ENCODE results near the gene C3orf52.

Gene C3orf52

DNA sequence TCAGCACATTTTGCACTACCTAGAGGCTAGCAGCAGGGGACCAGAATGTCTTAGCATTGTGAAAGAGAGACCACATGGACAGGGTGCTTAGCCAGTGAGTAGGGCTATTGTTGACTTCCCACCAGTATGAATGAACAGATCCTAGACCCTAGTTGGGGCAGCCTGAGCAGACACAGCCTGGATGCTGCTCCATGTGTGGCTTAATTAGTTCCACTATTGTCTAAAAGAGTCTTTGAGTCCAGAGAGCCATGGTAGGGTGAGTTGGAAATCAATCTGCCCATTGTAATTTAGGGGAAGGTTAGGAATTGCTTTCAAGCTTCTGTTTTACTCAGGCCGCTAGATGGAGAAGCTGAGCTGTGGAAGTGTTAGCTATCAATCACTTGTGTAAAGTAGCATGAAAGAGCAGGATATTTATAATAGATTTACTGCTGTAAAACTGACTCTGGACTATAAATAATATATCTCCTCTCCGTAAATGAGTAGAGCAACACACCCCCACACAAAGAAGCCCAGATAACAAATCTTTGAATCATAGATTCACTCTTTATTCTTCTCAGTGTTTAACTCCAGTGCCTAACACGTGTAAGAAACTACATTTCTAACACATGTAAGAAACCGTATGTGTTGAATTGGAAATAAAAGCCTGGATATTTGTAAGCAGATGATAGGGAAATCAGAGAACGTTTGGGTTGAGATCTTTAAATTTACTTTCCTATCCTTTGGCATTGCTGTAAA, 50.9 kb downstream of the C3orf52 start:
- peak; percentile 48 for DNase-seq

DNA sequence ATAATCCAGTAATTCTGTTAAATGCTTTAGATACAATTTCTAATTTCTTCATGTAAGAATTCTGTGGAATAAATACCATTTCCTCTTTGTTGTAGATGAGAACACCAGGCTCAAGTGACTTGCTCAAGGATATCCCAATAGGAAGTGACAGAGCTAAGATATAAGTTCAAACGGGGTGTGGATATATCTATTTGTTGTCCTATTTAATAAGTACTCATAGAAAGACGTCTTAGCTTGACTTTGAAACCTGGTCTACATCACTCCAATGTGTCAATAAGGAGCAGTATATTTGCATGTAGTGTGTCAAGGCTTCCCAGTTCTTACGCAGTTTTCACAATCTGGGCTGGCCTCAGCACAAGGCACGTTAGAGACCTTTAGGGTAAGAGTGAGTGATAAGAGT, 51.6 kb downstream of the C3orf52 start:
- DNase-seq, result no peak

DNA sequence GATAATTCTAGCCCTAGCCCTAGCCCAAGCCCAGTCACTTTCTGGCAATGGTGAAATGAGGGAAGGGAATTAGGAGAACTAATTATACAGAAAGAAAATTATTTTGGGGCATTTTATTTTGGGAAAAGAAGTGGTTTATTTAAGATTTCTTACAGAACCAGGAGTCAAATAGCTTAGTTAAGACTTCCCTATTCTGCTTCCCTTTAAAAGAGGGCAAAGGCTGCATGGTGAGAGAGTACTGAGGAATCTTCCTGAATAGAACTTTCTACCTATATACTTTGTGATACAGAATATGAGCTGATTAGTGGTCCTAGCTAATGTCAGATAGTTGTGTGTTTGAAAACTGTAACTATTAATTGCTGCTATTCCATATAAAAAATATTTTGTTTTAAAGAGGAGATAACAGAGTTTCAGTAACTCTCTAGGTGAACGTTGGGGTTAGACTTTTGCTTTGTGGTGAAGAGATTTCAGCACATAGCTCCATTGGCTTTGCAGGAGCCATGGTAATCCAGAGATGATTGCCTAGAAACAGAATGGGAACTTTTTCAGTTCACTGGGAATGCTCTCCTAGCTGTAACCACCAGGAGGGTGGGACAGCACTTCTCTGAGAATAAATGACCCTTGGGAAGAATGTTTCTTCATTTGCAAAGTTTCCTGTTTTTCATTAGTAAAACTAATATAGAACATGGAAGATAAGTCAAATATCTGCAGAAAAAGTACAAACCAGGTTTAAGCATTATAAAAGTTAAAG, 52.2 kb downstream of the C3orf52 start:
- DNase-seq, result no peak

DNA sequence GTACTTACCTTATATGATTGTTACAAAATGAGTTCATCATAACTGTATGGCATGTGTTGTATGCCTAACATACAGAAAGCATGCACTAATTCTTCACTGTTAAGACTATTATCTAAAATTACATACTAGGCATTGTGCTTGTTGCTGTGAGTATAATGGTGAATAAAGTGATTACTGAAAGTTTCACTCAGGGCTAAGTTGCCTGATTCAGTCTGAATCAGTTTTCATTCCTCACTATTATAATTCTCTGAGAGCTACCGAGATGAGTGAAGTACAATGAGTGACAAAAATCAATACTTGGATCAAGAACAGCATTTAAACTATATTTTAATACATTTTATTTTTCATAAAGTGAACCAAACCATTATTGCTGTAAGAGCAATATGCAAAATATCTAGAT, 54.4 kb downstream of the C3orf52 start:
- DNase-seq, result no peak

DNA sequence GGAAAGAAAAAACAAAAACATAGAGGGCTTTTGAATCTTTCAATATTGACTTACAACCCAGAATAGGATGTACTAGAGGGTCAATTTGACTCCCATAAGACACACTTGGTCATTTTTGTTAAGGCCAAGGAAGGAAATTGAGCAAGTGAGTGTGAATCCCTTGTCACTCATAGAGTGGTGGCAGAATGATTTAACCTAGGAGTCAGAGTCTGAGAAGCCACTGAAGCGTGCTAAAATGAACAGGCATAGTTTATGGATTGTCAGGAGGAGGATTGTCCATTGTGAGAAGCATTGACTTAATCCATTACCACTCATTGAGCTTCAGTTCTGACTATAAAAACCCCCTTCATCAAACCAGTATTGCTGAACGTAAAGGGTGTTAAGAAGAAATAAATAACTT, 55.1 kb downstream of the C3orf52 start:
- no peak for DNase-seq

DNA sequence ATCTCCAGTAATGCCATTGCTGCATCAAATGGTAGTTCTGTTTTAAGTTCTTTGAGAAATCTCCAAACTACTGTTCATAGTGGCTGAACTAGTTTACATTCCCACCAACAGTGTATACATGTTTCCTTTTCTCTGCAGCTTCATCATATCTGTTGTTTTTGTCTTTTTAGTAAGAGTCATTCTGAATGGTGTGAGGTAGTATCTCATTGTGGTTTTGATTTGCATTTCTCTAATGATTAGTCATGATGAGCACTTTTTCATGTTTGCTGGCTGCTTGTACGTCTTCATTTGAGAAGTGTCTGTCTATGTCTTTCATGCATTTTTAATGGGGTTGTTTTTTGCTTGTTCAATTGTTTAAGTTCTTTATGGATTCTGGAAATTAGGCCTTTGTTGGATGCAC, 57.1 kb downstream of the C3orf52 start:
- DNase-seq, result no peak

DNA sequence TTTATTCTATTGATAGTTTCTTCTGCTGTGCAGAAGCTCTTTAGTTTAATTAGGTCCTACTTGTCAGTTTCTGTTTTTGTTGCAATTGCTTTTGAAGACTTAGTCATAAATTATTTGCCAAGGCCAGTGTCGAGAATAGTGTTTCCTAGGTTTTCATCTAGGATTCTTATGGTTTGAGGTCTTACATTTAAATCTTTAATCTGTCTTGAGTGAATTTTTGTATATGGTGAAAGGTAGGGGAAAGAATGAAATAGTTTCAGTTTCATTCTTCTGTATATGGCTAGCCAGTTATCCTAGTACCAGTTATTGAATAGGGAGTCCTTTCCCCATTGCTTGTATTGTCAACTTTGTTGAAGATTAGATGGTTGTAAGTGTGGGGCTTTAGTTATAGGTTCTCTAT, 57.5 kb downstream of the C3orf52 start:
- no peak for DNase-seq

DNA sequence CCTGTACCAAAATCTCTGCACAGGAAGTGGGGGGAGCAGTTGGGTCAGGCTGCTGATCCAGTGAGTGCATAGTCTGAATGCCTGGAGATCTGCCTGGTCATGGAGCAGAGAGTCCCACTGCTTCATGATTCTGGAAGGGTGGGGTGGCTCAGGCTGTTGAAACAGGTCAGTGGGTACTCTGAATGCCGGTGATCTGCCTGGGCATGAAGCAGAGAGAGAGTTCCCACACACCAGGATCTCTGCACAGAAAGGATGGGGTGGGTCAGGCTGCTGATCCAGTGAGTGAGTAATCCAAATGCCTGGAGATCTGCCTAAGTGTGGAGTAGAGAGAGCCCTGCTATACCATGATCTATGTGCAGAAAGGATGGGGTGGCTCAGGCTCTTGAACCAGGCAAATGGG, 62.9 kb downstream of the C3orf52 start:
- DNase-seq, result no peak

DNA sequence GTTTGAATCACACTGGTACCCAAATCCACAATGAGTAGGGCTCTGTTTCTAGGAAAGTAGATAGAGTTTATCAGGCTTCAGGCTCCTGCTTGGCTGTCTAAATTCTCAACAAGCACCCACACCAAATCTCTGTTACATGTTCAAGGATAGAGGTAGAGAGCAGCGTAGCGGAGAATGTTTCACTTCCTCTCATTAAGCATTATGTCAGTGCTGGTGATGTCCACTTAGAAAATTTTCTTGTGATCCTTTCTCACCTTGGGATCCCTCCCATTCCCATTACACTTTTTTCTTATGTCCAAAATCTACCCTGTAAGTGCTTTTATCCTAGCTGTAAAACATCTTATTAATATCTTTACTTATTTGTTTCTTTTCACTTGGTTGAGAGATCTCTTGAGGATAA, 81.6 kb downstream of the C3orf52 start:
- no peak for DNase-seq

Measured in DMS153 (cell line).